Measurements from ENCODE around the gene PRKCA. TPM values are rescaled to one million over a fixed set of nuclear protein-coding genes. Genes with fewer than 3 reads are reported as not detected.

The PRKCA gene
- total and polyA plus RNA-seq, 2 experiments from 2014 or later: 6.4 to 35.4 TPM

GRCh38 chr17:66476014-66476413 is 173.6 kb downstream of the PRKCA start (continued):
- TF ChIP-seq, protein P1, sequence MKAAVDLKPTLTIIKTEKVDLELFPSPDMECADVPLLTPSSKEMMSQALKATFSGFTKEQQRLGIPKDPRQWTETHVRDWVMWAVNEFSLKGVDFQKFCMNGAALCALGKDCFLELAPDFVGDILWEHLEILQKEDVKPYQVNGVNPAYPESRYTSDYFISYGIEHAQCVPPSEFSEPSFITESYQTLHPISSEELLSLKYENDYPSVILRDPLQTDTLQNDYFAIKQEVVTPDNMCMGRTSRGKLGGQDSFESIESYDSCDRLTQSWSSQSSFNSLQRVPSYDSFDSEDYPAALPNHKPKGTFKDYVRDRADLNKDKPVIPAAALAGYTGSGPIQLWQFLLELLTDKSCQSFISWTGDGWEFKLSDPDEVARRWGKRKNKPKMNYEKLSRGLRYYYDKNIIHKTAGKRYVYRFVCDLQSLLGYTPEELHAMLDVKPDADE (IDR thresholded peaks at IDR 0.05): no peak
- TF ChIP-seq ZNF114 (CRISPR knock-in tag; IDR thresholded peaks at IDR 0.05) (no peak), ZNF462 (CRISPR knock-in tag; IDR thresholded peaks at IDR 0.05) (no peak), STAT1 (IDR thresholded peaks at IDR 0.05; ENCODE audit: unreplicated experiment) (no peak), NANOG (IDR thresholded peaks at IDR 0.05; ENCODE audit: borderline replicate concordance) (no peak)

GRCh38 chr17:66477615-66478283 is 175.3 kb downstream of the PRKCA start:
- H3K27ac Mint-ChIP-seq: no peak overlapping the region
- Histone ChIP-seq H3K27me3 (ENCODE audit: insufficient read depth) (no peaks in the 10 kb centered on the region), H3K79me2 (replicated peaks; ENCODE audit: insufficient read depth) (no peaks in the 10 kb centered on the region), H3K4me1 (ENCODE audit: insufficient read depth) (peaks cover 34% of the 10 kb centered on the region), H3K9me2 (ENCODE audit: insufficient read depth) (no peaks in the 10 kb centered on the region; the same call in 1 of the 2 replicates), H2AFZ (no peak overlapping the region), H3K4me3 (no peak overlapping the region), H3K36me3 (ENCODE audit: insufficient read depth) (no peaks in the 10 kb centered on the region), H4K20me1 (replicated peaks; ENCODE audit: insufficient read depth) (no peaks in the 10 kb centered on the region), H3F3A (replicated peaks; ENCODE audit: low read depth) (no peaks in the 10 kb centered on the region), H3K27ac (ENCODE audit: low read depth) (no peak overlapping the region), H3K4me2 (no peak overlapping the region)
- H3K4me3 Mint-ChIP-seq: no peak overlapping the region
- ATAC-seq (no peak), DNase-seq (ENCODE audit: low spot score) (no peak)
- H3K4me1 Mint-ChIP-seq: peaks cover 44% of the 10 kb centered on the region
- no peaks in the 10 kb centered on the region for H3K36me3 Mint-ChIP-seq (ENCODE audit: low read depth)
- peaks cover 3% of the 10 kb centered on the region for H3K27me3 Mint-ChIP-seq (ENCODE audit: insufficient read depth, low read depth, poor library complexity)
- H3K9me3 Mint-ChIP-seq: peaks cover 7% of the 10 kb centered on the region; the same call in 1 of the 3 replicates
- TF ChIP-seq, protein P1 (IDR thresholded peaks at IDR 0.05): no peak
- no peak for TF ChIP-seq POLR2AphosphoS5 (IDR thresholded peaks at IDR 0.05; ENCODE audit: low read depth)
- TF ChIP-seq ZNF462 (CRISPR knock-in tag; IDR thresholded peaks at IDR 0.05): no peak
